ENCODE measurements around the gene WDCP.
"Not testable (repeated sequence)": the region's sequence is repeated elsewhere in the genome, so short reads cannot be mapped to it uniquely, and the experiment has no call there.

Gene WDCP

GRCh38 chr2:24058564-24059271, 11.5 kb upstream of the WDCP start:
- DNase-seq: no peak

DNA sequence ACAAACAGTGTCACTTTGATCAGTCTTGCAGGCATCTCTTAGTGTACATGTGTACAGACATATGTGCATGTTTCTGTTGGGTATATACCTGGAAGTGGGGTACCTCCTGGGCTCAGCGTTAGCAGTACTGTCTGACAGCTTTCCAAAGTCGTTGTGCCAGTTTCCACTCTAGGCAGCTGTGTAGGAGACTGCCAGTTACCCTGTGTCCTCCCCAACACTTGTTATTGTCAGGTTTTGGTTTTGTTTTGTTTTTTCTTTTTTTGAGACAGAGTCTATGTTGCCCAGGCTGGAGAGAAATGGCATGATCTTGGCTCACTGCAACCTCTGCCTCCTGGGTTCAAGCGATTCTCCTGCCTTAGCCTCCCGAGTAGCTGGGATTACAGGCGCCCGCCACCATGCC, 8.6 kb upstream of the WDCP start:
- no peak for DNase-seq

DNA sequence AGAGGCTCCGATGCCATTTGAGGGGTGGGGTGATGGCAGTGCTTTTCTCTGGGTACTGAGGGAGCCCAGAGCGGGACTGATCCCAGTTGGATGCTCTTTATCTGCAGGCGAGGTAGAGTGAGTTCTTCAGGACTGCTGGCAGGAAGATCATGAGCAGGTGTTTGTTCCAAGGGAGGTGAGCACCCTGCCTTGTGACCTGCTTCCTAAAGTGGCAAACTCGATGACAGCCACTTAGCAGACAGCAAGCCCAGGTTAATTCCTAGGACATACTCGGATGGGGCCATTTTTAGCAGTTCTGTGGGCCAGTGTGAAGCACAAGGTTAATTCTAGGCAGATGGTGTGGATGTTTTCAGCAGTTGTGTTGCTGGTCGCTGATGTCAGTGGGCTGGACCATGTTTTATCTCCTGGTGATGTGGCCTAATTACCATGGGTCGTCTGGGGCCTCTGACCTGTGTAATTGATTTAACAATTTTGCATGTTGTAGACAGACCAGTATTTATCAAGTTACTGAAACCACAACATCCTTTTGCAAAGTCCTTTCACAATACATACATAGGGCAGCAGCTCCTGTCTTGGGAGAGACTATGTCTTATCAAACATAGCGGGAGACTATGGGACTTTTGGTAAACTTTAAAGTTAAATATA, 7.3 kb upstream of the WDCP start:
- DNase-seq: no peak

DNA sequence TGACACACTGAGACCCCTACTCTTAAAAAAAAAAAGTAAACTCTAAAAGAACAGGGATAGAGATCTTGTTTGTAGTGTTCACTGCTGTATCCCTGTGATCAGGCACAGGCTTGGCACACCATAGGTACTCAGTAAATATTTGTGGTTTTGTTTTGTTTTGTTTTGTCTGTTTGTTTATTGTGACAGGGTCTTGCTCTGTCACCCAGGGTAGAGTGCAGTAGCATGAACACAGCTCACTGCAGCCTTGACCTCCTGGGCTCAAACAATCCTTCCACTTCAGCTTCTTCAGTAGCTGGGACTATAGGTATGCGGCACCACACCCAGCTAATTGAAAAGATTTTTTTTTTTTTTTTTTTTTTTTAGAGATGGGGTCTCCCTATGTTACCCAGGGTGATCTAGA, 5.8 kb upstream of the WDCP start:
- no peak for DNase-seq

GRCh38 chr2:24051833-24052232, 4.6 kb upstream of the WDCP start:
- DNase-seq: no peak

- DNase-seq: peak in 28 of 51 donors; percentile 5 to 39 (median 16)
Measured at GRCh38 chr2:24050041-24050979, 3.1 kb upstream of the WDCP start.

DNA sequence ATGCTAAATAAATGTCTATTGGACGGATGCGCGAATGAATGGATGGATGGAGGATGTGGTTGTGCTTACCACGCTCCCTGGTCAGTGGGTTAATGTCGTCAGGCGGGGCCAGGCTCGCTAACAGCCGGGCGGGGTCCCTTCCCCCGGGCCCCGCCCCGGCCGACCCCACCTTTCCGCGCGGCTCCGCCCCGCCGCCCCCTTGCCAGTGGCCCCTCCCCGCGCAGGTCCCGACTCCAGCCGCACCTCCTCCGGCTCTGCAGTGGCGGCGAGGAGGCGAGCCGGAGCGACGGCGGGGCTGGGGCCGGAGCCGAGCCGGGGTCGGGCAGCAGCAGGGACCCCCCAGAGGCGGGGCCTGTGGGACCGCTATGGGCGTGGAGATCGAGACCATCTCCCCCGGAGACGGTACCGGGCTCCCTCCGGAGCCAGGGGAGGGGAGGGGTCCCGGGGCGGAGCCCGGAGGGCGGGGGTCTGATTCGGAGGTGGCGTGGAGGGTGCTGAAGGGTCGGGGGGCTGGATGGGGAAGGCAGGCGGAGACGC, 2.4 kb upstream of the WDCP start, which contains the start of gene FKBP1B:
FKBP1B (plus strand) TSS at position 257 of the 537 bp plus-strand sequence; CDS start at position 366, 109 bp downstream.
- DNase-seq: peak in 28 of 51 donors; percentile 3 to 58 (median 29)

DNA sequence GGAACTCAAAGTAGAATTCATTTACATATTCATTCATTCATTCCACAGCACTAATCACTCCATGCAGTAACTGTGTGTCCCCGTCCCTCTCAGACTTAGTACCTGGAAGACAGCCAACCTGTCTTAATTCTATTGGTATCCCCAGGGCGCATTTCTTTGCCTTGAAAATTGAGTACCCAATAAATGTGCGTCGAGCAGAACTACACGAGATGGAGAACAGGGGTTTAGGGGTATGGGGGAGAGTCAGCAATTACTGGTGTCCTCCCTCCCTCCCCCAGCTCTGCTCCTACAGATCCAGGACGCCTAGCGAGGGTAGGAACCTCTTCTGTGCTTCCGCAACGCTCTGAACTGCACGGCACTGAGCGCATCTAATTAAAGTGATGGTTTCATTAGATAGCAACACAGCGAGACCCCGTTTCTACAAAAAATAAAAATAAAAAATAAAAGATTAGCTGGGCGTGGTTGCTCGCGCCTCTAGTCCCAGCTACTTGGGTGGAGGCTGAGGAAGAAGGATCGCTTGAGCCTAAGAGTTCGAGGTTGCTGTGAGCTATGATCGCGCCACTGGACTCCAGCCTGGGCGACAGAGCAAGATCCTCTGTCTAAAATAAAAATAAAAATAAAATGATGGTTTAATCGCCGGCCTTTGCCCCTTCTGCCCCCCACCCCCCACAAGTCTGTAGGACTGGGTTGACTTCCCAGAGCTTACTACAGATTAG, 1.7 kb upstream of the WDCP start:
- DNase-seq: peak in 1 of 51 donors; percentile 35

- no peak for DNase-seq
Measured at GRCh38 chr2:24047703-24048033, 477 bp upstream of the WDCP start.

- no peak for DNase-seq
Measured at GRCh38 chr2:24046599-24046929, 627 bp downstream of the WDCP start.

- DNase-seq: no peak
Measured at GRCh38 chr2:24045511-24046508, 1.4 kb downstream of the WDCP start.

DNA sequence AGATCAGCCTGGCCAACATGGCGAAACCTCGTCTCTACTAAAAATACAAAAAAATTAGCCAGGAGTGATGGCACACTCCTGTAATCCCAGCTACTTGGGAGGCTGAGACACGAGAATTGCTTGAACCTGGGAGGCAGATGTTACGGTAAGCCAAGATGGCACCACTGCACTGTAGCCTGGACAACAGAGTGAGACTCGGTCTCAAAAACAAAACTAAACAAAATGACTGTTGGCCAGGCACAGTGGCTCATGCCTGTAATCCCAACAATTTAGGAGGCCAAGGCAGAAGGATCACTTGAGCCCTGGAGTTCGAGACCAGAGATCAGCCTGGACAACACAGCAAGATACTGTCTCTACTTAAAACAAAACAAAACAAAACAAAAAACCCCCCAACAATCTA, 4.1 kb downstream of the WDCP start:
- DNase-seq: not testable (repeated sequence)

- no peak for DNase-seq
Measured at GRCh38 chr2:24040511-24040910, 6.7 kb downstream of the WDCP start.

DNA sequence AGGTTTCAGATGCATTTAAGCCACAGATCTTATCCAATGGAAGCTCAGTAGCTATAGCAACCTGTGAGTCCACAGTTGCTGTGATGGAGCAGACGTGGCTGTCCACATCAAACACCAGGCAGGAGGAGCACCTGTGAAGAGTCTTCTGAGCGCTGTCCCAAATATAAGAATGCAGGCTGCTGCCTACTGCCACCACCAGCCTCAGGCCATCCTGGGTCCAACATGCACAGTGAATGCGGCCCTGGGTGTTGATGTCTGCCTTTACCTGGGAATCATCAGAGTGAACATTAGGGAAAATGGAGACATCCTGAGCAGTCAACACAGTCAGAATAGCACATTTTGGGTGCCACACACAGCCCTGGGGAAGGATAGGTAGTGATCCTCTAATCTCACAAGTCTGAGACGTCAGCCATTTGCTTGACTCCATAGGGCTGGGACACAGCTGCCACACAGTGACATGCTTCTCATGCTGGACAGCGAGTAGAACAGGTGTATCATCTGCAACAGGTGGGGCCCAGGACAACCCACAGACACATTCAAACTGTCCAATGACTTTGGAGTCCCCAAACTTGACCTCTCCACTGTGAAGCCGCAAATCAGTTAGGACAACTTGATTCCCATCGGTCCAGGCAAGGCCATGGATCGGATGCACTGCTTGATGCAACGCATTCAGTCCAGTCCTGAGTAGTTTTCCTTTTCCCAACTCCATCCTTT, 8.2 kb downstream of the WDCP start:
- no peak for DNase-seq

DNA sequence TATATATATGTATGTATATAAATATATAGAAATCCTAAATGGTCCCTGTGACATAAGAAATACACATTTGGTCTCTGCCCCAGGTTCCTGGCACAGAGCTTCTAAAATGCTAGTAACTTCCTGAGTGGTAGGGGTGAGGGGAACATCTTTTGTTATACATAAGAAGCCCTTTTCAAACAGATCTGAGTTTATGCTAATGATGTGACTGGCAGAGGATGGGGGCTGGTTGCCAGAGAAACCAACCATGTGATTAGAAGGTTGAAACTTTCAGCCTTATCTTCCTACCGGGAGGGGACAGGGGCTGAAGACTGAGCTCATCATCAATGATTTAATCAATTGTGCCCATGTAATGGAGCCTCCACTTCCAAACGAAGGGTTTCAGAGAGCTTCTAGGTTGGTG, 21.0 kb downstream of the WDCP start:
- peak in 1 of 51 donors; percentile 21 for DNase-seq

DNA sequence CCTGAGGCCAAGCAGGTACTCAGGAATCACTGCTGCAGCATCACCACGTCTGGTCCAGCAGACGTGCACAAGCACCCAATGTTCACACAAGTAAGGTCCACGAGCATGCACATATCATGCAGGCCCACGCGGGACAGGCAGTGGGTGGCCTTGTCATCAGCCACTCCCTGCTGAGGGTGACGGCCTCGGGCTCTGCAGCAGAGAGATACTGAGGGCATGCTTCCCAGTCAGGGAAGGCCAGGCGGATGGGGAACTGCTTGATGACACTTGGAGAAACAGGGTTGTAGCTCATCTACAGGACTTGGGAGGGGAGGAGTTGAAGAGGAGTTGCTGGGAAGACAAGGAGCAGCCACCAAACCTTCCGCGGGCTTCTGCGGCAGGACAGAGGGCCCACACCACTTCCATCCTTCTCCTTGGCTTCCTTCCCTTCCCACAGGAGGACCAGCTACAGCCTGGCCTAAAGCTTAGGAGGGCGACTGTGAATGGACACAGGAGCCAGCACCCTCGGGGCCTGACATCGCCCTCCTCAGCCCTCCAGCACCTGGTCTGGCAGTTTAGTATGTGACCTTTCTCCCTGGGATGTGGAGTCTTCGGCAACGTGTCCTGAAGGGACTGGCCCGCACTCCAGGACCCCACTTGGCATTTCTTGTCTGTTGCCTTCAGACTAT, 22.1 kb downstream of the WDCP start:
- no peak for DNase-seq

GRCh38 chr2:24024018-24024417, 23.2 kb downstream of the WDCP start:
- DNase-seq: no peak

DNA sequence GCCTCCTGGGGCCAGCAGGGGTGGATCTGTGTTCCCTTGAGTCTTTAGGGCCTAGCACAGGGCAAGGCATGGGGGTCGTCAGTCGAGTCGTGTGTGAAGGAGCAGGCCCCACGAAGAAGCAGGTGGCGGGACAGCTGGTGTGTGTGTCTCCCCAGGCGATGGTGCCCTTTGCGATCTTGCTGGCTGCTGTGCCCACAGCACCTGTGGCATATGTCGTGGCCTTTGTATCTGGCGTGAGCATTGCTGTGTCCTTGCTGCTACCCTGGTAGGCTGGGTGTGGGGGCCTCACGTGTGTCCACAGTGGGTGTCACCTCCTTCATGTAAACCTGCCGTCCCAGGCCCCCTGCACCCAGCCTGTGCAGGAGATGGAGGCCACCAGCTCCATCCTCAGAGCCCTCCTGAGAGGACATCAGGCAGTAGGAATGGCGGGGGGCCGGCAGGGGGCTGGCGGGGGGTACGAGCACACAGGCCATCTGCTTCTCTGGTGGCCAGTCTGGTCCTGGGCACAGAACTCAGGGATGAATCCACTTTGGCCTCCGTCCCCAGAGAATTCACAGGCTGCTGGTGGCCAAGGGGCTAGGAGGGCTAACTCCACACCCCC, 24.1 kb downstream of the WDCP start:
- DNase-seq: no peak
